Caco-2 (cell line): ENCODE measurements around the gene ATP8B3. TPM values are rescaled to one million over a fixed set of nuclear protein-coding genes. Genes with fewer than 3 reads are reported as not detected.

Source experiments
- BruUV-seq: library from RNA; stranded (reverse); fragments of 400-500 nt; replicated peaks from 2 replicates; lab custom pipeline; 2021; lab: Mats Ljungman, UMichigan
- CTCF ChIA-PET: fragments of 300-600 bp; sonication (Branson Sonifier 250); formaldehyde crosslinking; loops from one replicate; lab custom pipeline; 2022; ENCODE audit warnings: antibody characterized with exemption; lab: Charles Lee
- POLR2A ChIA-PET: fragments of 300-600 bp; sonication (Branson Sonifier 250); formaldehyde crosslinking; loops from one replicate; lab custom pipeline; 2022; ENCODE audit warnings: antibody characterized with exemption; lab: Charles Lee
- DNase-seq, 2 experiments: peaks; one replicate each; pipeline versions ENCODE4 v3.0.0 to v3.0.0-alpha.2; 2020 to 2022
- H3K27me3 ChIP-seq: replicated peaks from 2 replicates; pipeline ENCODE4 v1.6.0; 2011; ENCODE audit warnings: low read length; ENCODE audit not compliant: control insufficient read depth, insufficient read depth
- H3K36me3 ChIP-seq: 2 replicates; pipeline ENCODE4 v1.5.1; 2011; ENCODE audit warnings: low read length; ENCODE audit not compliant: control insufficient read depth, insufficient read depth
- H3K4me1 ChIP-seq: fragments of 250-450 bp; sonication (Bioruptor Pico); 2 replicates; pipeline ENCODE4 v1.5.1; 2020; ENCODE audit warnings: mild to moderate bottlenecking
- H3K4me3 ChIP-seq: 2 replicates; pipeline ENCODE4 v1.5.1; 2011; ENCODE audit warnings: low read depth, mild to moderate bottlenecking, control low read depth, low read length
- H3K9me3 ChIP-seq: fragments of 250-450 bp; sonication (Bioruptor Pico); 2 replicates; pipeline ENCODE4 v1.5.1; 2020; ENCODE audit warnings: mild to moderate bottlenecking, moderate library complexity
- H3K27ac Mint-ChIP-seq: one replicate; pipeline ENCODE4 v1.8.0; 2022; ENCODE audit warnings: mixed read lengths; ENCODE audit not compliant: unreplicated experiment
- H3K27me3 Mint-ChIP-seq: one replicate; pipeline ENCODE4 v1.8.0; 2022; ENCODE audit warnings: mixed read lengths; ENCODE audit not compliant: insufficient read depth, unreplicated experiment
- H3K36me3 Mint-ChIP-seq: one replicate; pipeline ENCODE4 v1.8.0; 2022; ENCODE audit warnings: mild to moderate bottlenecking, mixed read lengths; ENCODE audit not compliant: insufficient read depth, unreplicated experiment
- H3K4me1 Mint-ChIP-seq: one replicate; pipeline ENCODE4 v1.8.0; 2022; ENCODE audit warnings: low read depth, mixed read lengths; ENCODE audit not compliant: unreplicated experiment
- H3K4me3 Mint-ChIP-seq: one replicate; pipeline ENCODE4 v1.8.0; 2022; ENCODE audit warnings: mild to moderate bottlenecking, moderate library complexity, mixed read lengths; ENCODE audit not compliant: unreplicated experiment
- H3K9me3 Mint-ChIP-seq: one replicate; pipeline ENCODE4 v1.8.0; 2022; ENCODE audit warnings: mixed read lengths; ENCODE audit not compliant: unreplicated experiment
- CTCF ChIP-seq, 2 experiments: fragments of 200-600 bp in 1 of 2; IDR thresholded peaks; 1 replicate in 1 of 2; 2 replicates in 1 of 2; pipeline versions ENCODE4 v1.5.1 to v1.8.0; 2011 to 2022; ENCODE audit warnings: antibody characterized with exemption in 1 of 2, control low read depth in 1 of 2, inconsistent platforms in 1 of 2, low read depth in 1 of 2, low read length in 1 of 2, mild to moderate bottlenecking in 1 of 2, moderate library complexity in 1 of 2; ENCODE audit not compliant: insufficient read depth in 1 of 2, severe bottlenecking in 1 of 2, unreplicated experiment in 1 of 2
- intact Hi-C: fragments of 100-400 bp; cut with micrococcal nuclease; formaldehyde crosslinking; loops from one replicate; pipeline ENCODE4 v1.10.0; 2022; ENCODE audit not compliant: unreplicated experiment
- total RNA-seq: library from RNA; stranded (reverse); gene quantifications from 2 replicates; pipeline ENCODE4 v1.2.3, GENCODE V29; 2022

Gene ATP8B3
- total RNA-seq, 1 experiment from 2014 or later = 0.45 TPM

GRCh38 chr19:1809678-1810077 is 2.4 kb downstream of the ATP8B3 start:
- no TSS peak for BruUV-seq
- H3K4me1 Mint-ChIP-seq = no peaks in the 10 kb centered on the region
- CTCF ChIA-PET = interaction anchor here (1.1 kb wide), 1 partner anchor 137 kb away, joined by 3 read pairs; no protein-coding TSS in a partner anchor

GRCh38 chr19:1808395-1808731 is 3.7 kb downstream of the ATP8B3 start:
- POLR2A ChIA-PET = no interaction called here

More at GRCh38 chr19:1809678-1810077, 2.4 kb downstream of the ATP8B3 start:
- intact Hi-C loops = no loop called here
- Histone ChIP-seq H3K4me3 (no peak overlapping the region), H3K9me3 (no peaks in the 10 kb centered on the region), H3K4me1 (no peaks in the 10 kb centered on the region), H3K36me3 (no peaks in the 10 kb centered on the region), H3K27me3 (no peaks in the 10 kb centered on the region; the same call in 1 of the 2 replicates)
- Mint-ChIP-seq H3K4me3 (no peak overlapping the region), H3K36me3 (peaks cover 12% of the 10 kb centered on the region), H3K9me3 (no peaks in the 10 kb centered on the region), H3K27me3 (no peaks in the 10 kb centered on the region), H3K27ac (no peak overlapping the region)
- no peak for TF ChIP-seq CTCF (IDR thresholded peaks at IDR 0.05; ENCODE audit: insufficient read depth in 1 of 2, low read depth in 1 of 2, low read length in 1 of 2, severe bottlenecking in 1 of 2, unreplicated experiment in 1 of 2)
- POLR2A ChIA-PET = no interaction called here
- no peak for DNase-seq

GRCh38 chr19:1807695-1808394 is 4.2 kb downstream of the ATP8B3 start:
- Mint-ChIP-seq H3K36me3 (peaks cover 8% of the 10 kb centered on the region), H3K27me3 (no peaks in the 10 kb centered on the region), H3K4me3 (no peak overlapping the region), H3K4me1 (no peaks in the 10 kb centered on the region), H3K9me3 (no peaks in the 10 kb centered on the region), H3K27ac (no peak overlapping the region)
- intact Hi-C loops = no loop called here
- Histone ChIP-seq H3K36me3 (no peaks in the 10 kb centered on the region), H3K4me1 (no peaks in the 10 kb centered on the region), H3K9me3 (no peaks in the 10 kb centered on the region), H3K4me3 (no peak overlapping the region), H3K27me3 (no peaks in the 10 kb centered on the region; the same call in 1 of the 2 replicates)
- ChIA-PET POLR2A (no interaction called here), CTCF (interaction anchor here (0.6 kb wide), 1 partner anchor 15 kb away, joined by 3 read pairs; no protein-coding TSS in a partner anchor)
- BruUV-seq = no TSS peak
- no peak for DNase-seq
- TF ChIP-seq CTCF (IDR thresholded peaks at IDR 0.05; ENCODE audit: insufficient read depth in 1 of 2, low read depth in 1 of 2, low read length in 1 of 2, severe bottlenecking in 1 of 2, unreplicated experiment in 1 of 2) = no peak

More at GRCh38 chr19:1808395-1808731, 3.7 kb downstream of the ATP8B3 start:
- Mint-ChIP-seq H3K27me3 (no peaks in the 10 kb centered on the region), H3K4me3 (no peak overlapping the region), H3K36me3 (peaks cover 12% of the 10 kb centered on the region), H3K4me1 (no peaks in the 10 kb centered on the region), H3K9me3 (no peaks in the 10 kb centered on the region), H3K27ac (no peak overlapping the region)
- Histone ChIP-seq H3K36me3 (no peaks in the 10 kb centered on the region), H3K4me1 (no peaks in the 10 kb centered on the region), H3K27me3 (no peaks in the 10 kb centered on the region; the same call in 1 of the 2 replicates), H3K4me3 (no peak overlapping the region), H3K9me3 (no peaks in the 10 kb centered on the region)
- intact Hi-C loops = no loop called here
- no peak for DNase-seq
- BruUV-seq = no TSS peak
- CTCF ChIA-PET = no interaction called here
- TF ChIP-seq CTCF (IDR thresholded peaks at IDR 0.05; ENCODE audit: insufficient read depth in 1 of 2, low read depth in 1 of 2, low read length in 1 of 2, severe bottlenecking in 1 of 2, unreplicated experiment in 1 of 2) = no peak
